ENCODE data around the gene POLR2C. TPM values are rescaled to one million over a fixed set of nuclear protein-coding genes. Genes with fewer than 3 reads are reported as not detected.

POLR2C gene
- total and polyA plus RNA-seq, 2 of the 13 experiments (the other 11 are each of a cell fraction or from before 2014, with no cell fraction given) = 104 to 216 TPM

GRCh38 chr16:57485916-57486857 is 23.7 kb downstream of the POLR2C start, which contains the start of gene DOK4 (continued):
- 0 out of 2 replicates have a peak, but pooled peaks have one; percentile 51 for TF ChIP-seq ZNF646 (CRISPR knock-in tag; IDR thresholded peaks at IDR 0.05)
- no peak for TF ChIP-seq RBAK (CRISPR knock-in tag; IDR thresholded peaks at IDR 0.05)
- no peak for TF ChIP-seq ZBTB20 (CRISPR knock-in tag; IDR thresholded peaks at IDR 0.05; ENCODE audit: borderline replicate concordance, low read depth)
- TF ChIP-seq NR3C1 (CRISPR knock-in tag; IDR thresholded peaks at IDR 0.05) = no peak
- TF ChIP-seq ZNF589 (CRISPR knock-in tag; conservative IDR thresholded peaks at IDR 0.05) = no peak
- no peak for TF ChIP-seq KIAA2018 (CRISPR knock-in tag; IDR thresholded peaks at IDR 0.05; ENCODE audit: borderline replicate concordance)
- no peak for TF ChIP-seq ZBTB14 (CRISPR knock-in tag; IDR thresholded peaks at IDR 0.05)
- TF ChIP-seq HNF4G (IDR thresholded peaks at IDR 0.05; ENCODE audit: borderline replicate concordance, low read depth, low read length) = peak; percentile 23; the same call in 1 of the 2 replicates
- TF ChIP-seq HNF4G (CRISPR knock-in tag; IDR thresholded peaks at IDR 0.05; ENCODE audit: borderline replicate concordance, low read depth) = no peak
